ENCODE results near the gene PRUNE2.

Gene PRUNE2

GRCh38 chr9:76591256-76591950 is 314.5 kb downstream of the PRUNE2 start:
- no peak for DNase-seq

- no peak for DNase-seq
These were observed 317.6 kb downstream of the PRUNE2 start for GRCh38 chr9:76588316-76588715.

- no peak for DNase-seq
These were observed 319.3 kb downstream of the PRUNE2 start for GRCh38 chr9:76586390-76587314.

- no peak for DNase-seq
These were observed 320.2 kb downstream of the PRUNE2 start for GRCh38 chr9:76585487-76586389.

DNA sequence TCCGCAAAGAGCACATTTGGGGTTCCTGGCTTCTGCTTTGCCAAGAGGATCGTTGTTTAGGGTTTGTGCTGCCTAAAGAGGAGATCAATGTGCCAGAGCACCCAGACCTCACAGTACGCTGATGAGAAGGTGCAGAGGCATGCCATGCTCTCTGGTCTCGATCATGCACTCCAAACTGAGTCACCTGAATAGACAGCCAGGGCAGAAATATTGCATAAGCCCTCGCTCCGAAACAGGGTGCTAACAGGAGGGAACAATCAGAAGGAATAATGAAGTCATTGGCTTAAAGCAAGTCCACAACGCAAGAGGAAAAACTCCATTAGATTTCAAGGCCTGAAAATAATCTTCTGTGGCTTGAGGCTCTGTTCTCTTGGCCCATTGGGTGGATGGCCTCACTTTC is 322.7 kb downstream of the PRUNE2 start:
- no peak for DNase-seq

DNA sequence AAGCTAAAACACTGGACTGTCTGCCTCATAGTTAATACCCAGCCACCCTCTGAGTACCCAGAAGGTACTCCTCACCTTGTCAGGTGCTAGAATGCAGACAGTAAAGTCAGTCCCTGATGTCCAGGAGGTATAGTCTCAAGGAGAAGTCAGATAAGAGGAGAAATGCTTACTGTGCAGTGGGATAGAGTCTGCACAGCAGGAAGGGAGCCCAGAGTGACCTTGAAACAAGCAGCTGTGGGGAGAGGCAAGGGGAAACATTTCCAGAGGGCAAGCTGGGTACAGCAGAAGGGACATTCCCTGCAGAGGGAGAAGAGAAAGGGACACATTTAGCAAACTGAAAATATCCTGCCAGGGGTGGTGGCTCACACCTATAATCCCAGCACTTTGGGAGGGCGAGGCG is 324.2 kb downstream of the PRUNE2 start:
- no peak for DNase-seq

DNA sequence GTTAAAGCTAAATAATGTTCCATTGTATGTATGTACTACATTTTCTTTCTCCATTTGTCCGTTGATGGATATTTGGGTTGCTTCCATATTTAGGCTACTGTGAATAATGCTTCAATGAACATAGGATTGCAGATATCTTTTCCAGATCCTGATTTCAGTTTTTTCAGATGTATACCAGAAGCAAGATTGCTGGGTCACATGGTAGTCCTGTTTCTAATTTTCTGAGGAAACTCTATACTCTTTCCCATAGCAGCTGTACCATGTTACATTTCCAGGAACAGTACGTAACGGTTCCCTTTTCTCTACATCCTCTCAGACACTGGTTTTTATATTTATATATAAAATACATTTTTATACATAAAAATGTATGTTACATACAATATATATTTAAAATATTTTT is 325.1 kb downstream of the PRUNE2 start:
- no peak for DNase-seq

GRCh38 chr9:76580188-76580587 is 325.7 kb downstream of the PRUNE2 start:
- DNase-seq = no peak

DNA sequence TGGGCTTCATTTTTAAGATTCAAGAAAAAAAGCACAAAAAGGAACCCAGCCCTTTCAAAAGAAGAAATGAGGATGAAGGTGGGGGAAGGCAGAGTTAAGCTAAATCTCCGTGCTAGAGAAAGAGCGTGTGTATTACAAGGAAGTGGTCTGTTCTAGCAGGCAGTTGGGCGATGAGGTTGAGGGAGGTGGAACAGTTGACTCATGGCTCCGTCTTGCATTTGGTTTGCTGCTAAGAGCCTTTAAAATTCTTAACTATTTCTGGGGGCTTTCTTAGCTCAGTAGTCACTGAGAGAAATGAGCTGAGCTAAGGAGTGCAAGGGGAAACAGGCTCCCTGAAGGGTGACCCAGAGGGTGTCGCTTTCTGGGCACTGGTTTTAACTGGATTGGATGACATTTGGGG is 329.6 kb downstream of the PRUNE2 start:
- DNase-seq = peak; percentile 79

- no peak for DNase-seq
These were observed 330.2 kb downstream of the PRUNE2 start for GRCh38 chr9:76575761-76576160.

DNA sequence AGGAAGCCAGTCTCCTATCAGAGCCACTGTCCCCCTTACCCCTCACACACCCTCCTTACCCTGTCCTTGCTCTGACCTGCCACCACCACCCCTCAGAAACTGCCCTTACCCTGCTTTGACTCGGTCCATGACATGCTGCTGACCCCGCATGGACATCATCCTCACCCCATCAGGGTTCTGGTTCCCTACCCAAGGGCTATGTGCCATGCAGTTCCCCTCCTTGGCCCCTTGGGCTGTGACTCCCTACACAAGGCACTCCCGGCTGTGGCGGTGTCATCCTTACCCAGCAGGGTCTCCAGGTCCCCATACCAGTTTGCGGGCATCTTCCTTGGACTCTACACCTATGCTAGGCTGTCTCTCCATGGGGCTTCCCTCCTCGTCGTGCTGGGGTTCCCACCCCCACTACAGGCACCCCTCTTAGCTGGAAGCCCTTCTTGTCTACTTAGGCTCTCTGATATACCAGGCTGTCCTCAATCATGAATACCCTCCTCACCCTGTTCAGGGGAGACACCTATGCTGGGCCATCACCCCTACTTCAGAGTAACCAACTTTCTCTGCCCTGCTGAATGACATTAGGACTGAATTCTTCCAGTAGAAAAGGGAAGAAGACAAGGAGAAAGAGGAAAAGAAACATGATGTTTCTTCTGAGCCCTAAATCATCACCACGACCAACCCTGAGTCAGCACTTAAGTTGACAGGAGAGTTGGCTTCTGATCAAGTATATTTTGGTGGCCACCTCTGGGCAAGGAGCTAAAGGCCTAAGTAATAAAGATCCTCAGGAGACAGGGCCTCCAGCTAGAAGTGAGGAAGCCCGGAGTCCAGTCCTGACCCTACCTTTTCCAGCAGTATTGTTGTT is 331.8 kb downstream of the PRUNE2 start:
- no peak for DNase-seq

GRCh38 chr9:76573408-76573807 is 332.5 kb downstream of the PRUNE2 start:
- no peak for DNase-seq

DNA sequence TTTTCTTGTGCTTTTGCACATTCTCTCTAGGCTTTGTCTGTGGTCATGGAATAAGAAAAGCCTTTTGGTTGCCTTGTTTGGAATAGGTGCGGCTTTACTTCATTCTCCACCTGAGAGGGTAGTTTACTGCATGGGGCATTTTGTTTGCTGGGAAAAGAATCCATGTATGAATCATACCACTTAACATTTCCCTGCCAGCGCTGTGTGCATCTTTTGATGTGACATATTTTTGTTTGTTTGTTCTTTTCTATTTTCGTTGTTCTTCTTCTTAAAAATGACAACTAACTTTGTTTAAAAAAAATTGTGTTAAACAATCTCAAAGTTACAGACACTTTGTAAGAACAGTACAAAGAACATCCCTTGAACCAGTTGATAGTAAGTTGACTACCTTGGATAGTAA is 333.8 kb downstream of the PRUNE2 start:
- no peak for DNase-seq

DNA sequence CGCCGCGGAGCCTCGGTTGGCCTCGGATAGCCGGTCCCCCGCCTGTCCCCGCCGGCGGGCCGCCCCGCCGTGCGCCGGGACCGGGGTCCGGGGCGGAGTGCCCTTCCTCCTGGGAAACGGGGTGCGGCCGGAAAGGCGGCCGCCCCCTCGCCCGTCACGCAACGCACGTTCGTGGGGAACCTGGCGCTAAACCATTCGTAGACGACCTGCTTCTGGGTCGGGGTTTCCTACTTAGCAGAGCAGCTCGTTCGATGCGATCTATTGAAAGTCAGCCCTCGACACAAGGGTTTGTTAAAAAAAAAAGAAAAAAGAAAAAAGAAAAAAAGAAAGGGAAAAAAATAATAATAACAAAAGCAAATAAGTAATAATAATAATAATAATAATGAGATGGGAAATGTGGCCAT is 334.2 kb downstream of the PRUNE2 start:
- DNase-seq = peak; percentile 15

DNA sequence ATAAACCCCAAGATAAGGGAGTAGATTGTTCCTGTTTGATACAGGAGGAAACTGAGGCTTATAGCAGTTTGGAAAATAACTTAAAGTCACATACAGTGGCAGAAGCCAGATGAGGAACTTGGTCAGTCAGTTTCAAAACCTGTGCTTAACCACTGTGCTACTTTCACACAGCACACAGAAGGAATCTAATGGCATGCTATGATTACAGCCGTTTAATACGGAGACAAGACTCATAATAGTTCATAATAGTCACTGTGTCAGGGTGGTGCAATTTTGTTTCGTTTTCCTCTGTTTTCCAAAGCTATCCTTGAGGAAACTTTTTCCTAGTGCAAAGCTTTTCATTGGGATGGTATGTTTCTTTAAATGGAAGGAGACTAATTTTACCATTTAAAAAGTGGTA is 334.6 kb downstream of the PRUNE2 start:
- no peak for DNase-seq

- no peak for DNase-seq
These were observed 335.1 kb downstream of the PRUNE2 start for GRCh38 chr9:76570826-76571225.

GRCh38 chr9:76567086-76567485 is 338.8 kb downstream of the PRUNE2 start:
- no peak for DNase-seq

DNA sequence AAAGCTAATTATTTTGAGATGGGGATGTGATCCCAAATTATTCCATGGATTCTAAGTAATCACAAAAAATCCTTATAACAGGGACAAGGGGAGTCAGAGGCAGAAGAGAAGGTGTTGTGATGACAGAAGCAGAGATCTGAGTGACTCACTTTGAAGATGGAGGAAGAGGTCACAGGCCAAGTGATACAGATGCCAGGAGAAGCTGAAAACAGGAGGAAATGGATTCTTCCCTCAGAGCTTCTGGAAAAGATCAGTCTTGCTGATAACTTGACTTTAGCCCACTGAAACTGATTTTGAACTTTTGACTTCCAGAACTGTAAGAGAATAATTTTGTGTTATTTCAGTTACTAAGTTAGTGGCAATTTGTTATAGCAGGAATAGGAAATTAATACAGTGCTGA is 341.6 kb downstream of the PRUNE2 start:
- no peak for DNase-seq

DNA sequence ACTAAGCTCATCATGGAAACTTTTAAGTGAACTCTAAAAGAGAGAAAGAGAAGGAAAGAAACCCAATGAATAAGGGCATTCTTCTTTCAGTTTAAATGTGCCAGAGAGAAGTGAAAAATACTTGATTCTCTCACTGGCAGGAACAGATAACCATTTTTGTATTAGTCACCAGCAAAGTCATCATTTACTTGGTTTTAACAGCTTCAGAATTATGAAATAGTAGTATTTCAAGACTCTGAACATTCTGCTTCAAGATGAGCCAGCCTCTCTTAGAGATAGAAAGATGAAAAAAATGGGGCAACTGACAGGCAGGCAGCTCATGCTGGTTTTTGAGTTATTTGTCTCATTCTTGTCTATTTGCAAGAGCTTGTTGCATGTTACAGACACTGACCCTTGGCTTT is 343.4 kb downstream of the PRUNE2 start:
- DNase-seq = no peak

GRCh38 chr9:76561900-76562299 is 344.0 kb downstream of the PRUNE2 start:
- no peak for DNase-seq
